Activated CD4-positive, CD25-positive, alpha-beta regulatory T cell treated with anti-CD3 and anti-CD28 coated beads, Interleukin-2, amount 50 U/mL, for 24 hours (primary cell): ENCODE measurements around the gene CACNG3.
"Not testable (repeated sequence)": the region's sequence is repeated elsewhere in the genome, so short reads cannot be mapped to it uniquely, and the experiment has no call there.

Experiments
- ATAC-seq, 2 donors: fragments of 150-1000 bp; cut with Tn5 transposase; one replicate each; pipeline ENCODE4 v1.10.0; 2021; ENCODE audit warnings: mild to moderate bottlenecking in 1 of 2, moderate library complexity in 1 of 2

The CACNG3 gene

GRCh38 chr16:24336491-24336890 is 80.4 kb downstream of the CACNG3 start:
- no peak for ATAC-seq

- no peak for ATAC-seq
Measured at GRCh38 chr16:24337013-24337412, 80.9 kb downstream of the CACNG3 start.

- ATAC-seq, result not testable (repeated sequence)
Measured at GRCh38 chr16:24343829-24344228, 87.7 kb downstream of the CACNG3 start.

GRCh38 chr16:24344784-24345183 is 88.6 kb downstream of the CACNG3 start:
- ATAC-seq, result no peak

GRCh38 chr16:24345704-24346103 is 89.6 kb downstream of the CACNG3 start:
- no peak for ATAC-seq

GRCh38 chr16:24346734-24347133 is 90.6 kb downstream of the CACNG3 start:
- ATAC-seq, result no peak

GRCh38 chr16:24347556-24347955 is 91.4 kb downstream of the CACNG3 start:
- no peak for ATAC-seq

GRCh38 chr16:24348545-24349290 is 92.6 kb downstream of the CACNG3 start:
- no peak for ATAC-seq

- ATAC-seq, result no peak
Measured at GRCh38 chr16:24349320-24349719, 93.2 kb downstream of the CACNG3 start.

GRCh38 chr16:24352746-24353145 is 96.6 kb downstream of the CACNG3 start:
- no peak for ATAC-seq

GRCh38 chr16:24353622-24354021 is 97.5 kb downstream of the CACNG3 start:
- no peak for ATAC-seq

- ATAC-seq, result no peak
Measured at GRCh38 chr16:24357511-24357910, 101.4 kb downstream of the CACNG3 start.

- ATAC-seq, result no peak
Measured at GRCh38 chr16:24358117-24358516, 102.0 kb downstream of the CACNG3 start.

- ATAC-seq, result no peak
Measured at GRCh38 chr16:24359490-24359889, 103.4 kb downstream of the CACNG3 start.

GRCh38 chr16:24360936-24361335 is 104.8 kb downstream of the CACNG3 start:
- no peak for ATAC-seq

- no peak for ATAC-seq
Measured at GRCh38 chr16:24364596-24364995, 108.5 kb downstream of the CACNG3 start.

- no peak for ATAC-seq
Measured at GRCh38 chr16:24367186-24367710, 111.1 kb downstream of the CACNG3 start.

- no peak for ATAC-seq
Measured at GRCh38 chr16:24372824-24373223, 116.7 kb downstream of the CACNG3 start.

GRCh38 chr16:24378999-24379398 is 122.9 kb downstream of the CACNG3 start:
- no peak for ATAC-seq

- no peak for ATAC-seq
Measured at GRCh38 chr16:24381470-24382118, 125.5 kb downstream of the CACNG3 start.

GRCh38 chr16:24382762-24383407 is 126.8 kb downstream of the CACNG3 start:
- no peak for ATAC-seq

- ATAC-seq, result no peak
Measured at GRCh38 chr16:24394341-24394740, 138.2 kb downstream of the CACNG3 start.
